K562 (cell line): Measurements from ENCODE around the gene AGRP. TPM values are rescaled to one million over a fixed set of nuclear protein-coding genes. Genes with fewer than 3 reads are reported as not detected.

Source experiments
- ARID4B ChIP-seq: sonication (generic); formaldehyde crosslinking; IDR thresholded peaks from 2 replicates; pipeline ENCODE4 v1.8.0; 2022; ENCODE audit warnings: mild to moderate bottlenecking, missing genetic modification reagents
- CBX1 ChIP-seq: sonication (generic); IDR thresholded peaks from 2 replicates; pipeline ENCODE4 v1.6.1; 2016; ENCODE audit warnings: antibody characterized with exemption, low read depth, mild to moderate bottlenecking
- EP300 ChIP-seq: IDR thresholded peaks from 2 replicates; pipeline ENCODE4 v1.6.1; 2012; ENCODE audit warnings: low read length, improper control_type of control experiment
- ESRRA ChIP-seq: fragments of 450-650 bp; IDR thresholded peaks from 2 replicates; pipeline ENCODE4 v1.6.1; 2014; ENCODE audit warnings: low read depth, mild to moderate bottlenecking, moderate library complexity, borderline replicate concordance
- EZH2 ChIP-seq: IDR thresholded peaks from 2 replicates; pipeline ENCODE4 v1.6.1; 2012; ENCODE audit warnings: low read depth, mild to moderate bottlenecking, inconsistent platforms, low read length, borderline replicate concordance
- MYBL2 ChIP-seq, 2 experiments: fragments of 450-650 bp in 1 of 2; sonication (generic) in 1 of 2; formaldehyde crosslinking in 1 of 2; IDR thresholded peaks; 2 replicates each; pipeline versions ENCODE4 v1.6.1 to v1.8.1; 2017 to 2022; ENCODE audit warnings: borderline replicate concordance in 1 of 2, inconsistent platforms in 1 of 2, low read depth in 1 of 2, mild to moderate bottlenecking in 1 of 2, missing genetic modification reagents in 1 of 2, moderate library complexity in 1 of 2
- NFXL1 ChIP-seq: fragments of 450-650 bp; formaldehyde crosslinking; IDR thresholded peaks from 2 replicates; pipeline ENCODE4 v1.4.0; 2021; ENCODE audit warnings: mild to moderate bottlenecking
- RBM25 ChIP-seq: fragments of 200-400 bp; formaldehyde crosslinking; IDR thresholded peaks from 2 replicates; pipeline ENCODE4 v1.6.1; 2018; ENCODE audit warnings: low read length, low read depth, moderate library complexity; ENCODE audit not compliant: severe bottlenecking
- SP2 ChIP-seq: IDR thresholded peaks from 2 replicates; pipeline ENCODE4 v1.6.1; 2011; ENCODE audit warnings: mild to moderate bottlenecking, low read depth, low read length, moderate library complexity; ENCODE audit not compliant: poor library complexity, severe bottlenecking; ENCODE audit errors: extremely low read depth
- U2AF2 ChIP-seq: fragments of 200-400 bp; formaldehyde crosslinking; optimal IDR thresholded peaks from 2 replicates; pipeline ENCODE3; 2017; ENCODE audit warnings: low read depth, mild to moderate bottlenecking, low read length
- ZNF12 ChIP-seq: sonication (generic); formaldehyde crosslinking; IDR thresholded peaks from 2 replicates; pipeline ENCODE4 v1.4.0; 2020; ENCODE audit warnings: mild to moderate bottlenecking, missing genetic modification reagents
- ZNF318 ChIP-seq, 2 experiments: fragments of 450-650 bp; IDR thresholded peaks; 2 replicates each; pipeline ENCODE4 v1.6.1; 2016; ENCODE audit warnings: mild to moderate bottlenecking in 2 of 2, borderline replicate concordance in 1 of 2, low read depth in 1 of 2, moderate library complexity in 1 of 2
- polyA plus RNA-seq, 8 experiments: library from polyadenylated mRNA; depleted of rRNA in 4 of 8; stranded (reverse) in 5 of 8; unstranded in 3 of 8; fragments of >200 nt; fragmentation: Nextera tagmentation in 2 of 8; fragmentation: Illumina TruSeq in 1 of 8; extraction: Ambion mirVana in 2 of 8; extraction: Trizol in 1 of 8; gene quantifications; 2 replicates each; pipeline versions ENCODE4 v1.2.1 to v1.2.3, GENCODE V29; 2011 to 2014; ENCODE audit warnings: inconsistent platforms in 1 of 8, missing spikeins in 1 of 8
- total RNA-seq, 7 experiments: library from RNA; depleted of rRNA in 6 of 7; stranded (reverse); fragments of >200 nt in 6 of 7; fragmentation: Illumina TruSeq in 2 of 7; extraction: Trizol in 2 of 7; gene quantifications; 2 replicates each; pipeline versions ENCODE4 v1.2.1 to v1.2.3, GENCODE V29; 2011 to 2021; ENCODE audit warnings: low replicate concordance in 1 of 7

AGRP gene
- total and polyA plus RNA-seq, 9 of the 15 experiments (the other 6 are each of a cell fraction or from before 2014, with no cell fraction given) = not detected

- TF ChIP-seq ZNF318 (IDR thresholded peaks at IDR 0.05; ENCODE audit: borderline replicate concordance in 1 of 2, low read depth in 1 of 2) (0 out of 4 replicates have a peak, but pooled peaks of 1 of the 2 experiments have one; percentile 32), NFXL1 (CRISPR knock-in tag) (no peak), U2AF2 (no peak), EP300 (peak; percentile 27; the same call in 1 of the 2 replicates), ZNF12 (CRISPR knock-in tag) (peak; percentile 60), MYBL2 (IDR thresholded peaks at IDR 0.05; ENCODE audit: low read depth) (no peak), MYBL2 (CRISPR knock-in tag; IDR thresholded peaks at IDR 0.05; ENCODE audit: borderline replicate concordance) (no peak), ARID4B (CRISPR knock-in tag) (peak; percentile 100), CBX1 (peak; percentile 96), ESRRA (peak; percentile 31; the same call in 1 of the 2 replicates), RBM25 (no peak), EZH2 (no peak), SP2 (peak; percentile 31)
These were observed 2.4 kb downstream of the AGRP start, which contains the start of gene ATP6V0D1 (continued) for GRCh38 chr16:67480833-67481560.
